IMR-90 (cell line): ENCODE measurements around the gene PDE11A. TPM values are rescaled to one million over a fixed set of nuclear protein-coding genes. Genes with fewer than 3 reads are reported as not detected.

Experiments used
- ATAC-seq: fragments of 200-7000 bp; cut with Tn5 transposase; 2 replicates; pipeline ENCODE4 v1.9.1; 2020; ENCODE audit warnings: low read depth, mild to moderate bottlenecking, moderate library complexity
- BruUV-seq: library from RNA; stranded (reverse); fragments of 400-500 nt; replicated peaks from 2 replicates; lab custom pipeline; 2021; lab: Mats Ljungman, UMichigan
- CTCF ChIA-PET: fragments of 300-600 bp; formaldehyde crosslinking; extraction: SDS; loops from one replicate; lab custom pipeline; 2021; ENCODE audit warnings: antibody characterized with exemption; lab: Yijun Ruan, JAX
- POLR2A ChIA-PET: fragments of 300-600 bp; sonication (Branson Sonifier 250); formaldehyde crosslinking; loops from one replicate; lab custom pipeline; 2022; ENCODE audit warnings: antibody characterized with exemption; ENCODE audit not compliant: unreplicated experiment; lab: Charles Lee
- DNase-seq: peaks from one replicate; pipeline ENCODE4 v3.0.0; 2013
- H2AFZ ChIP-seq: replicated peaks from 2 replicates; pipeline ENCODE3; 2013; ENCODE audit warnings: low read length, mild to moderate bottlenecking; ENCODE audit not compliant: poor library complexity
- H2AK5ac ChIP-seq: 2 replicates; pipeline ENCODE4 v1.6.1; 2013; ENCODE audit warnings: low read depth, low read length, inconsistent platforms
- H2AK9ac ChIP-seq: replicated peaks from 2 replicates; pipeline ENCODE3; 2013; ENCODE audit warnings: mild to moderate bottlenecking, low read depth, low read length, moderate library complexity; ENCODE audit not compliant: poor library complexity
- H2BK120ac ChIP-seq: 2 replicates; pipeline ENCODE4 v1.6.1; 2013; ENCODE audit warnings: low read depth, low read length, inconsistent platforms
- H2BK15ac ChIP-seq: 3 replicates; pipeline ENCODE4 v1.6.1; 2013; ENCODE audit warnings: low read depth, low read length, inconsistent platforms
- H2BK20ac ChIP-seq: 2 replicates; pipeline ENCODE4 v1.6.1; 2013; ENCODE audit warnings: low read depth, mild to moderate bottlenecking, inconsistent platforms, low read length, moderate library complexity
- H2BK5ac ChIP-seq: 2 replicates; pipeline ENCODE4 v1.6.1; 2013; ENCODE audit warnings: mild to moderate bottlenecking, low read depth, low read length, inconsistent platforms; ENCODE audit not compliant: poor library complexity, severe bottlenecking
- H3K14ac ChIP-seq: replicated peaks from 2 replicates; pipeline ENCODE4 v1.6.1; 2013; ENCODE audit warnings: low read depth, low read length, inconsistent platforms
- H3K18ac ChIP-seq: 2 replicates; pipeline ENCODE4 v1.6.1; 2013; ENCODE audit warnings: low read depth, low read length, control low read depth
- H3K23ac ChIP-seq: 2 replicates; pipeline ENCODE4 v1.6.1; 2013; ENCODE audit warnings: low read depth, low read length, inconsistent platforms
- H3K27ac ChIP-seq: 2 replicates; pipeline ENCODE4 v1.5.1; 2013; ENCODE audit warnings: mild to moderate bottlenecking, control low read depth, low read length; ENCODE audit not compliant: insufficient read depth
- H3K27me3 ChIP-seq: 2 replicates; pipeline ENCODE4 v1.6.1; 2013; ENCODE audit warnings: low read length; ENCODE audit not compliant: control insufficient read depth, insufficient read depth
- H3K36me3 ChIP-seq: 2 replicates; pipeline ENCODE4 v1.6.1; 2013; ENCODE audit warnings: low read length, mixed read lengths; ENCODE audit not compliant: control insufficient read depth, insufficient read depth
- H3K4ac ChIP-seq: 2 replicates; pipeline ENCODE4 v1.6.1; 2013; ENCODE audit warnings: low read depth, low read length, inconsistent platforms
- H3K4me1 ChIP-seq: 2 replicates; pipeline ENCODE4 v1.6.1; 2013; ENCODE audit warnings: low read length, mixed read lengths; ENCODE audit not compliant: control insufficient read depth, insufficient read depth
- H3K4me2 ChIP-seq: 2 replicates; pipeline ENCODE4 v1.6.1; 2013; ENCODE audit warnings: low read depth, mild to moderate bottlenecking, control low read depth, low read length, moderate library complexity
- H3K4me3 ChIP-seq: 2 replicates; pipeline ENCODE4 v1.5.1; 2013; ENCODE audit warnings: low read depth, mild to moderate bottlenecking, control low read depth, low read length, moderate library complexity; ENCODE audit not compliant: insufficient read depth
- H3K56ac ChIP-seq: 2 replicates; pipeline ENCODE4 v1.6.1; 2013; ENCODE audit warnings: low read length, inconsistent platforms; ENCODE audit not compliant: insufficient read depth; ENCODE audit errors: extremely low read depth
- H3K79me1 ChIP-seq, 2 experiments: 2 replicates each; pipeline ENCODE4 v1.6.1; 2013; ENCODE audit warnings: low read length in 2 of 2, inconsistent platforms in 1 of 2, low read depth in 1 of 2
- H3K9ac ChIP-seq: 2 replicates; pipeline ENCODE4 v1.6.1; 2013; ENCODE audit warnings: low read depth, low read length, control low read depth
- H3K9me1 ChIP-seq: 2 replicates; pipeline ENCODE4 v1.6.1; 2013; ENCODE audit warnings: low read length, inconsistent platforms; ENCODE audit not compliant: insufficient read depth
- H3K9me3 ChIP-seq: 2 replicates; pipeline ENCODE4 v1.6.1; 2013; ENCODE audit warnings: low read length; ENCODE audit not compliant: control insufficient read depth, insufficient read depth
- H4K20me1 ChIP-seq: 2 replicates; pipeline ENCODE4 v1.6.1; 2013; ENCODE audit warnings: low read length, inconsistent platforms; ENCODE audit not compliant: insufficient read depth
- H4K5ac ChIP-seq: 2 replicates; pipeline ENCODE4 v1.6.1; 2013; ENCODE audit warnings: mild to moderate bottlenecking, low read depth, low read length, control low read depth
- H4K8ac ChIP-seq, 2 experiments: 2 replicates each; pipeline ENCODE4 v1.6.1; 2013; ENCODE audit warnings: low read depth in 2 of 2, low read length in 2 of 2, control low read depth in 1 of 2, inconsistent platforms in 1 of 2
- H4K91ac ChIP-seq: 2 replicates; pipeline ENCODE4 v1.6.1; 2013; ENCODE audit warnings: low read depth, low read length, inconsistent platforms; ENCODE audit not compliant: insufficient read depth
- CEBPB ChIP-seq: IDR thresholded peaks from 2 replicates; pipeline ENCODE4 v1.6.1; 2012; ENCODE audit warnings: low read depth, low read length, improper control_type of control experiment
- MAFK ChIP-seq: IDR thresholded peaks from 2 replicates; pipeline ENCODE4 v1.6.1; 2012; ENCODE audit warnings: low read depth, low read length, improper control_type of control experiment
- RFX5 ChIP-seq: IDR thresholded peaks from 2 replicates; pipeline ENCODE4 v1.8.0; 2012; ENCODE audit warnings: low read depth, mild to moderate bottlenecking, low read length, moderate library complexity
- WGBS, 2 experiments: methylation state at CpG; one replicate each; pipeline versions ENCODE4 v1.1.5 to v1.1.7; 2013; ENCODE audit warnings: missing lambda C conversion rate in 2 of 2; ENCODE audit not compliant: insufficient read length in 1 of 2; ENCODE audit errors: extremely low coverage in 2 of 2; 5-methylcytosine and 5-hydroxymethylcytosine counted together
- dilution Hi-C: fragments of 300-500 bp; cut with HindIII; formaldehyde crosslinking; loops from one replicate; pipeline ENCODE4 v1.14.3; 2018; ENCODE audit warnings: low sequenced_read_pairs; ENCODE audit not compliant: unreplicated experiment
- in situ Hi-C: fragments of 300-500 bp; cut with MboI; formaldehyde crosslinking; loops from 3 replicates; pipeline ENCODE4 v1.14.3; 2019; ENCODE audit warnings: low sequenced_read_pairs, inconsistent platforms, mixed read lengths
- intact Hi-C: fragments of 100-400 bp; cut with micrococcal nuclease; formaldehyde crosslinking; loops from 2 replicates; pipeline ENCODE4 v1.10.0; 2022
- polyA plus RNA-seq, 3 experiments: library from polyadenylated mRNA; depleted of rRNA; stranded (reverse); fragments of >200 nt; gene quantifications; 2 replicates each; pipeline ENCODE4 v1.2.3, GENCODE V29; 2012; ENCODE audit warnings: low replicate concordance in 1 of 3
- total RNA-seq: library from RNA; depleted of rRNA; stranded (reverse); fragments of >200 nt; gene quantifications from 2 replicates; pipeline ENCODE4 v1.2.3, GENCODE V29; 2012

PDE11A gene
- total and polyA plus RNA-seq, 2 of the 4 experiments (the other 2 are of a cell fraction), result 0.21 to 0.72 TPM

- TF ChIP-seq CEBPB, result no peak
Measured at GRCh38 chr2:177709986-177710401, 362.6 kb downstream of the PDE11A start (continued).

GRCh38 chr2:177708660-177709444 is 363.7 kb downstream of the PDE11A start:
- in situ Hi-C loops, result no loop called here
- H2AK5ac ChIP-seq, result no peak overlapping the region

More at GRCh38 chr2:177708660-177709444, 363.7 kb downstream of the PDE11A start:
- H4K20me1 ChIP-seq, result no peaks in the 10 kb centered on the region
- ChIA-PET POLR2A (no interaction called here), CTCF (interaction anchor here (0.9 kb wide), 1 partner anchor 887 kb away, joined by 3 read pairs; no protein-coding TSS in a partner anchor)
- no peaks in the 10 kb centered on the region; the same call in 1 of the 2 replicates for H3K27me3 ChIP-seq
- BruUV-seq, result no TSS peak
- WGBS, 2 experiments, result 54% methylated on average over 8 of the region's 9 CpGs; no CpG with 5 or more reads in 1 of the 2 experiments
- no peak overlapping the region for H4K91ac ChIP-seq
- no peak overlapping the region for H2AK9ac ChIP-seq
- TF ChIP-seq MAFK (peak; percentile 39), RFX5 (no peak)
- no peaks in the 10 kb centered on the region for H3K9me1 ChIP-seq
- H2BK15ac ChIP-seq, result no peak overlapping the region
- no peaks in the 10 kb centered on the region for H3K4me1 ChIP-seq
- no peak overlapping the region for H3K4ac ChIP-seq
- dilution Hi-C loops, result no loop called here
- no peak overlapping the region for H3K4me3 ChIP-seq
- no peak overlapping the region for H2BK120ac ChIP-seq
- no peaks in the 10 kb centered on the region for H3K36me3 ChIP-seq
- H3K23ac ChIP-seq, result no peak overlapping the region
- no peak overlapping the region for H4K8ac ChIP-seq
- DNase-seq, result no peak
- no peaks in the 10 kb centered on the region for H3K79me1 ChIP-seq
- no peak overlapping the region for H2AFZ ChIP-seq
- no peak for ATAC-seq
- H3K9me3 ChIP-seq, result no peaks in the 10 kb centered on the region
- no peak overlapping the region for H4K5ac ChIP-seq
- no peak overlapping the region for H2BK5ac ChIP-seq
- H3K14ac ChIP-seq, result no peak overlapping the region
- no peak overlapping the region for H3K9ac ChIP-seq
- H3K27ac ChIP-seq, result no peak overlapping the region
- intact Hi-C loops, result no loop called here
- no peak overlapping the region for H3K56ac ChIP-seq
- no peak overlapping the region for H2BK20ac ChIP-seq
- H3K18ac ChIP-seq, result no peak overlapping the region
- H3K4me2 ChIP-seq, result no peak overlapping the region
